ENCODE measurements around the gene DAP.
"Not testable (repeated sequence)": the region's sequence is repeated elsewhere in the genome, so short reads cannot be mapped to it uniquely, and the experiment has no call there.

DAP gene

DNA sequence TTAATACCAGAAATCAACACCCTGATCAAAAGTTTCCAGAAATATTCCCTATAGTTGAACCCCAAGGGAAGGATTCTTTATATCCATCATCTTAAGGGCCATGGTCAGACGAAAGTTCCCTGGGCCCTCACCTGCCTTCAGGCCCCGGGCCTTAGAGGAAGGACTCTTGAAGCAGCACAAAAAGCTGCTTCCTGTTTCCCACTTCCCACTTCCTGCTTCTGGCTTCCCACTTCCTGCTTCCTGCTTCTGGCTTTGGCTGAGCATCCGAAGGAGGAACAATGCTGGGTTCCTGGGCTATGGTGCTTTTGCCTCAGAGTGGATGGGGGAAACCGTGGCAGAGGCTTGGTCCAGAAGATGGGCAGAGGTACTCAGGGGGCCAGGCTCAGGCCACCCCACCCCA, 25.8 kb upstream of the DAP start:
- H3K27ac ChIP-seq (ENCODE audit: low read depth, low read length): no peak overlapping the region
- H3K4me1 ChIP-seq (ENCODE audit: insufficient read depth, low read length): no peaks in the 10 kb centered on the region; the same call in 1 of the 2 replicates
- no peak overlapping the region for H3K9ac ChIP-seq (ENCODE audit: low read depth, low read length)
- H3K27me3 ChIP-seq (ENCODE audit: insufficient read depth, low read length): no peaks in the 10 kb centered on the region
- H3K9me3 ChIP-seq (ENCODE audit: insufficient read depth, low read depth, low read length): no peaks in the 10 kb centered on the region
- 93% methylated on average over 4 of the region's 4 CpGs for WGBS
- H3K4me3 ChIP-seq (ENCODE audit: low read length): no peak overlapping the region
- no peaks in the 10 kb centered on the region for H3K36me3 ChIP-seq (ENCODE audit: insufficient read depth, low read length)

GRCh38 chr5:10780208-10780607, 19.2 kb upstream of the DAP start:
- 91% methylated on average over 7 of the region's 7 CpGs for WGBS
- not testable (repeated sequence) for H3K9ac ChIP-seq (ENCODE audit: low read depth, low read length); H3K27me3 ChIP-seq (ENCODE audit: insufficient read depth, low read length); H3K27ac ChIP-seq (ENCODE audit: low read depth, low read length); H3K4me3 ChIP-seq (ENCODE audit: low read length); H3K9me3 ChIP-seq (ENCODE audit: insufficient read depth, low read depth, low read length); H3K36me3 ChIP-seq (ENCODE audit: insufficient read depth, low read length); H3K4me1 ChIP-seq (ENCODE audit: insufficient read depth, low read length)

- Histone ChIP-seq H3K9ac (ENCODE audit: low read depth, low read length) (no peak overlapping the region), H3K4me1 (ENCODE audit: insufficient read depth, low read length) (no peaks in the 10 kb centered on the region), H3K9me3 (ENCODE audit: insufficient read depth, low read depth, low read length) (peaks cover 5% of the 10 kb centered on the region), H3K36me3 (ENCODE audit: insufficient read depth, low read length) (no peaks in the 10 kb centered on the region), H3K4me3 (ENCODE audit: low read length) (no peak overlapping the region), H3K27me3 (ENCODE audit: insufficient read depth, low read length) (no peaks in the 10 kb centered on the region), H3K27ac (ENCODE audit: low read depth, low read length) (no peak overlapping the region)
These were observed 18.6 kb upstream of the DAP start for GRCh38 chr5:10779592-10779991.

DNA sequence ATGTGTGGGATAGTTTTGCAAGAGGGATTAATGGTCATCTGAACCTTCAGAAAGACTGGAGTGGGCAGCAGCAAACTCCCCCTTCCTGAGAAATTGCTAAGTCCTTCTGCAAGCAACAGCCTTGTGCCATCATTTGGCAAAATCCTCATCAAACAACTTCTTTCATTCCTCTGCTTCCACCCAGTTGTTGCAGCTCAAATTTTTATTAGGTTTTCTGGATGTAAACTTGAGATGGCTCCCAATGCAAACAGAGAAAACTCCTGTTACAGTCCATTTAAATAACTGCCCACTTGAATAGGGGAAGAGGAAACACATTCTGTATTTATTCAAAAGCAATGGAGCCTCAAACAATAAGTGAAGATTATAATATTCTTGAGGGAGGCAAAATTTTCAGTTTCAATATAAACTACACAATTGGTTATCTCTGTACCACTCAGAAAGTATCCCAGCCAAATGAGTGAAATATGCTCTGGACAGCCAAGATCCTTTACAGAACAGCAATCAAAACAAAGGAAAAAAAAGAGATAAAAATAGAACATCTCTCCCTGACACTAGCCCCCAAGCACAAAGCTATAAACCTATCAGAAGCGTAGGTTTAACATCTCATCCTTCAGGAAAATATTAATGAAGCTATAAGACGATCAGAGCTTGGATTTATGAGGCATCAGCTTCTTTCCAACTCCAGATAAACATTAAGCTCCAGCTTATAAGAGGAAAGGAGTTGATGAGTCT, 17.3 kb upstream of the DAP start:
- 100% methylated on average over 2 of the region's 2 CpGs for WGBS
- H3K4me1 ChIP-seq (ENCODE audit: insufficient read depth, low read length): no peaks in the 10 kb centered on the region
- no peak overlapping the region for H3K27ac ChIP-seq (ENCODE audit: low read depth, low read length)
- H3K9me3 ChIP-seq (ENCODE audit: insufficient read depth, low read depth, low read length): peaks cover 5% of the 10 kb centered on the region
- H3K4me3 ChIP-seq (ENCODE audit: low read length): no peak overlapping the region
- H3K9ac ChIP-seq (ENCODE audit: low read depth, low read length): no peak overlapping the region
- H3K27me3 ChIP-seq (ENCODE audit: insufficient read depth, low read length): no peaks in the 10 kb centered on the region
- no peaks in the 10 kb centered on the region for H3K36me3 ChIP-seq (ENCODE audit: insufficient read depth, low read length)

DNA sequence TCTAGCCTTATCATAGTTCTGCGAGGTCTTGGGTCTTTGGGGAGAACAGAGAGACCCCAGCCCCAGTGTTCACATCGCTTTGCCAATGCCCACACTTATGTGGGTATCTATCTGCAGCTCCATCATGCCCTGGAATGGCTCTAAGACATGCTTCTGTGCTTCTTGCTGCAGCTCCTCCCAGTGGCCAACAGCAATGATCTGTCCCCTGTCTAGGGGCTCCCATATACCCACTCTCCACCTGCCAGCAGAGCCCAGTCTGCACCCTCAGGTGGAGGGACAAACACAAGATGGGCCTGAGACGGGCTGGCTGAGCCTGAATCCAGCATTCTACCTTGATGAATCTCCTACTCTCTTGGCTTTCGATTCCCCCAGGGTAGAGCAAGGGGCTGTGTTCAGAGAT, 14.6 kb upstream of the DAP start:
- Histone ChIP-seq H3K9me3 (ENCODE audit: insufficient read depth, low read depth, low read length) (peaks cover 5% of the 10 kb centered on the region), H3K27me3 (ENCODE audit: insufficient read depth, low read length) (no peaks in the 10 kb centered on the region), H3K27ac (ENCODE audit: low read depth, low read length) (no peak overlapping the region), H3K9ac (ENCODE audit: low read depth, low read length) (no peak overlapping the region), H3K4me3 (ENCODE audit: low read length) (no peak overlapping the region), H3K36me3 (ENCODE audit: insufficient read depth, low read length) (no peaks in the 10 kb centered on the region), H3K4me1 (ENCODE audit: insufficient read depth, low read length) (no peaks in the 10 kb centered on the region)
- 74% methylated on average over 4 of the region's 4 CpGs for WGBS

GRCh38 chr5:10772901-10773585, 12.0 kb upstream of the DAP start:
- Histone ChIP-seq H3K27ac (ENCODE audit: low read depth, low read length) (no peak overlapping the region), H3K9ac (ENCODE audit: low read depth, low read length) (no peak overlapping the region), H3K9me3 (ENCODE audit: insufficient read depth, low read depth, low read length) (no peaks in the 10 kb centered on the region), H3K4me1 (ENCODE audit: insufficient read depth, low read length) (no peaks in the 10 kb centered on the region), H3K4me3 (ENCODE audit: low read length) (no peak overlapping the region), H3K36me3 (ENCODE audit: insufficient read depth, low read length) (no peaks in the 10 kb centered on the region), H3K27me3 (ENCODE audit: insufficient read depth, low read length) (no peaks in the 10 kb centered on the region)
- 95% methylated on average over 7 of the region's 7 CpGs for WGBS

GRCh38 chr5:10768328-10768899, 7.4 kb upstream of the DAP start:
- 95% methylated on average over 2 of the region's 3 CpGs for WGBS
- no peaks in the 10 kb centered on the region for H3K36me3 ChIP-seq (ENCODE audit: insufficient read depth, low read length)
- H3K9ac ChIP-seq (ENCODE audit: low read depth, low read length): no peak overlapping the region
- H3K27me3 ChIP-seq (ENCODE audit: insufficient read depth, low read length): peaks cover 4% of the 10 kb centered on the region; the same call in 1 of the 2 replicates
- H3K4me1 ChIP-seq (ENCODE audit: insufficient read depth, low read length): no peaks in the 10 kb centered on the region
- no peaks in the 10 kb centered on the region for H3K9me3 ChIP-seq (ENCODE audit: insufficient read depth, low read depth, low read length)
- no peak overlapping the region for H3K27ac ChIP-seq (ENCODE audit: low read depth, low read length)
- H3K4me3 ChIP-seq (ENCODE audit: low read length): no peak overlapping the region

- no peaks in the 10 kb centered on the region for H3K36me3 ChIP-seq (ENCODE audit: insufficient read depth, low read length)
- H3K4me3 ChIP-seq (ENCODE audit: low read length): no peak overlapping the region
- peaks cover 20% of the 10 kb centered on the region for H3K27me3 ChIP-seq (ENCODE audit: insufficient read depth, low read length)
- no peak overlapping the region for H3K27ac ChIP-seq (ENCODE audit: low read depth, low read length)
- H3K9me3 ChIP-seq (ENCODE audit: insufficient read depth, low read depth, low read length): no peaks in the 10 kb centered on the region
- WGBS: 94% methylated on average over 10 of the region's 10 CpGs
- H3K4me1 ChIP-seq (ENCODE audit: insufficient read depth, low read length): peaks cover 12% of the 10 kb centered on the region
- H3K9ac ChIP-seq (ENCODE audit: low read depth, low read length): no peak overlapping the region
These were observed 1.9 kb upstream of the DAP start for GRCh38 chr5:10762776-10763500.

GRCh38 chr5:10761933-10762775, 1.1 kb upstream of the DAP start:
- H3K9me3 ChIP-seq (ENCODE audit: insufficient read depth, low read depth, low read length): no peaks in the 10 kb centered on the region
- peaks cover 12% of the 10 kb centered on the region for H3K4me1 ChIP-seq (ENCODE audit: insufficient read depth, low read length)
- H3K4me3 ChIP-seq (ENCODE audit: low read length): peak overlapping the region; percentile 90
- peak overlapping the region; percentile 71; the same call in 1 of the 2 replicates for H3K27ac ChIP-seq (ENCODE audit: low read depth, low read length)
- H3K27me3 ChIP-seq (ENCODE audit: insufficient read depth, low read length): peaks cover 20% of the 10 kb centered on the region
- H3K36me3 ChIP-seq (ENCODE audit: insufficient read depth, low read length): no peaks in the 10 kb centered on the region
- WGBS: 66% methylated on average over 17 of the region's 17 CpGs
- peak overlapping the region; percentile 77 for H3K9ac ChIP-seq (ENCODE audit: low read depth, low read length)

GRCh38 chr5:10760921-10761184, 181 bp downstream of the DAP start:
- under 1% methylated on average over 42 of the region's 42 CpGs for WGBS
- peak overlapping the region; percentile 37; the same call in 1 of the 2 replicates for H3K27ac ChIP-seq (ENCODE audit: low read depth, low read length)
- H3K4me1 ChIP-seq (ENCODE audit: insufficient read depth, low read length): peaks cover 12% of the 10 kb centered on the region
- no peaks in the 10 kb centered on the region for H3K36me3 ChIP-seq (ENCODE audit: insufficient read depth, low read length)
- H3K4me3 ChIP-seq (ENCODE audit: low read length): peak overlapping the region; percentile 90
- no peaks in the 10 kb centered on the region for H3K9me3 ChIP-seq (ENCODE audit: insufficient read depth, low read depth, low read length)
- H3K9ac ChIP-seq (ENCODE audit: low read depth, low read length): peak overlapping the region; percentile 62
- peaks cover 20% of the 10 kb centered on the region for H3K27me3 ChIP-seq (ENCODE audit: insufficient read depth, low read length)
